MCF 10A (cell line): Measurements from ENCODE around the gene GARIN5A. TPM values are rescaled to one million over a fixed set of nuclear protein-coding genes. Genes with fewer than 3 reads are reported as not detected.

Source experiments
- BruUV-seq: library from RNA; stranded (reverse); fragments of 400-500 nt; replicated peaks from 2 replicates; lab custom pipeline; 2021; lab: Mats Ljungman, UMichigan
- CTCF ChIA-PET: fragments of 300-600 bp; sonication (Branson Sonifier 250); formaldehyde crosslinking; extraction: SDS; loops from one replicate; lab custom pipeline; 2021; ENCODE audit warnings: antibody characterized with exemption, inconsistent platforms; lab: Yijun Ruan, JAX
- POLR2A ChIA-PET: fragments of 300-600, 350-650 bp; sonication (Branson Sonifier 250); formaldehyde crosslinking; extraction: SDS; loops from one replicate; lab custom pipeline; 2020; ENCODE audit warnings: antibody characterized with exemption, inconsistent platforms; lab: Yijun Ruan, JAX
- DNase-seq: peaks from one replicate; pipeline ENCODE4 v3.0.0-alpha.2; 2018; ENCODE audit not compliant: unreplicated experiment
- H3K27ac Mint-ChIP-seq: one replicate; pipeline ENCODE4 v1.8.0; 2022; ENCODE audit warnings: mild to moderate bottlenecking, low read depth, mixed read lengths; ENCODE audit not compliant: unreplicated experiment
- H3K27me3 Mint-ChIP-seq: one replicate; pipeline ENCODE4 v1.8.0; 2022; ENCODE audit warnings: mixed read lengths; ENCODE audit not compliant: insufficient read depth, unreplicated experiment
- H3K36me3 Mint-ChIP-seq: one replicate; pipeline ENCODE4 v1.8.0; 2022; ENCODE audit warnings: mild to moderate bottlenecking, moderate library complexity, mixed read lengths; ENCODE audit not compliant: insufficient read depth, unreplicated experiment
- H3K4me1 Mint-ChIP-seq: one replicate; pipeline ENCODE4 v1.8.0; 2022; ENCODE audit warnings: mixed read lengths; ENCODE audit not compliant: insufficient read depth, unreplicated experiment
- H3K4me3 Mint-ChIP-seq: one replicate; pipeline ENCODE4 v1.8.0; 2022; ENCODE audit warnings: mild to moderate bottlenecking, moderate library complexity, mixed read lengths; ENCODE audit not compliant: unreplicated experiment
- H3K9me3 Mint-ChIP-seq: one replicate; pipeline ENCODE4 v1.8.0; 2022; ENCODE audit warnings: mixed read lengths; ENCODE audit not compliant: unreplicated experiment
- CTCF ChIP-seq: fragments of 200-600 bp; IDR thresholded peaks from one replicate; pipeline ENCODE4 v1.8.0; 2022; ENCODE audit warnings: antibody characterized with exemption, mild to moderate bottlenecking; ENCODE audit not compliant: unreplicated experiment
- intact Hi-C: fragments of 100-400 bp; cut with micrococcal nuclease; formaldehyde crosslinking; loops from 2 replicates; pipeline ENCODE4 v1.14.1; 2022
- total RNA-seq: library from RNA; stranded (reverse); gene quantifications from 2 replicates; pipeline ENCODE4 v1.2.3, GENCODE V29; 2022

The GARIN5A gene
- total RNA-seq, 1 experiment from 2014 or later, result 1.5 TPM

DNA sequence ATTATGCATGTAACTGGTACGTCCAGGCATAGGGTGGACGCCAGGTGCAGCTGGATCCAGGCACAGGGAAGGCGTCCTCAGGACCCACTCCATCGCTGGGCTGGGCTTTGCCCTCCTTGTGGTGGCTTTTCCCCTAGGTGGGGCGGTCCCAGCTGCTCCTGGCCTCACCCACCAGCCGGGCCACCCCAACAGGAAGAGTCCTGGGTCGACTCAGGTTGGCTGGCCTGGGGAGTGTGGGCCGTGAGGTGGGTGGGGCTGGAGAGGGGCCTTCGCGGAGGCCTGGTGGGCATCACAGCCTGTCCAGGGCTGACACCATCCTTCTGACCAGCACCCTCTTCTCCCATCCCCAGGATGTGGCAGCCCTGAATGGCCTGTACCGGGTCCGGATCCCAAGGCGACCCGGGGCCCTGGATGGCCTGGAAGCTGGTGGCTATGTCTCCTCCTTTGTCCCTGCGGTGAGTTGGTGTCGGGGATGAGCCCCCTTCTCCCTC lies 3.2 kb upstream of the GARIN5A start:
- Mint-ChIP-seq H3K36me3 (peaks cover 42% of the 10 kb centered on the region), H3K9me3 (no peaks in the 10 kb centered on the region)
- CTCF ChIA-PET, result interaction anchor here (0.6 to 0.7 kb wide), 6 partner anchors 115 to 638 kb away, joined by 3 to 5 read pairs (median 3); partner anchors contain the start of gene NAPSA

DNA sequence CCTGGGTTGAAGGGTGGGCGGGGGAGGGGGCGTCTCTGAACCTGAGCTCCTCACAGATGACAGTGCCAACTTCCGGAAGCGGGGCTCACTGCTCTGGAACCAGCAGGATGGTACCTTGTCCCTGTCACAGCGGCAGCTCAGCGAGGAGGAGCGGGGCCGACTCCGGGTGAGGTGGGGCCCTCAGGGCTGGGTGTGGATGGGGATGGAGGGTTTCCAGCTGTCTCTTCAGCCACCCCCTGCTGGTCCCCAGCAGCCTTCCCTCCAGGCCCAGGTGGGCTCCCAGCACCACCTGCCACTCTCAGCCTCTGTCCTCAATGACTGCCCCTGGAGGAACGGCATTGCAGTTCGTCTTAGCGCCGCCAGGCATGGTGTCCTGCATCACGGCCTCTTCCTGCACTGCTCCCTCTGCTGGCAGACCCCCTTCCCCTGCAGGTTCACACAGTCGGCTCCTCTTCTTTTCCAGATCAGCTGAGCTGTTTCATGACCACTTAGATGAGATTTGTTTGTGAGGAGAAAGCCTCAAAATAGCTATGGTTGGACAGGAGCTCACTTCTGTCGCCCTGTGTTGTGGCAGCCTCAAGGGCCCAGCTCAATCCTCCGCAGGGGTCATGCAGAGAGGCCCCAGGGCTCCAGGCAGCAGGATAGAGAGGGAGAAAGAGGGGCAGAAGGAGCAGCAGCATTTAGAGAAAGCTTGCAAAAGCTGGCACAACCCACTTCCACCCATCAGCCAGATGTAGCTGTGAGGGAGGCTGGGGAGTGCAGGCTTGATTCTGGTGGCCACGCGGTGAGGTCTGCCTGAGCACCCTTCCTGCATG lies 2.5 kb upstream of the GARIN5A start:
- no peak for DNase-seq

More for the DNA sequence above, 3.2 kb upstream of the GARIN5A start:
- H3K27me3 Mint-ChIP-seq, result no peaks in the 10 kb centered on the region
- intact Hi-C loops, result no loop called here
- H3K27ac Mint-ChIP-seq, result no peak overlapping the region
- no peak for DNase-seq
- POLR2A ChIA-PET, result interaction anchor here (1.8 kb wide), 1 partner anchor 31 kb away, joined by 4 read pairs; the partner anchor contains the start of gene JOSD2
- TF ChIP-seq CTCF, result no peak
- no peak overlapping the region for H3K4me3 Mint-ChIP-seq
- BruUV-seq, result no TSS peak
- H3K4me1 Mint-ChIP-seq, result peaks cover 13% of the 10 kb centered on the region

DNA sequence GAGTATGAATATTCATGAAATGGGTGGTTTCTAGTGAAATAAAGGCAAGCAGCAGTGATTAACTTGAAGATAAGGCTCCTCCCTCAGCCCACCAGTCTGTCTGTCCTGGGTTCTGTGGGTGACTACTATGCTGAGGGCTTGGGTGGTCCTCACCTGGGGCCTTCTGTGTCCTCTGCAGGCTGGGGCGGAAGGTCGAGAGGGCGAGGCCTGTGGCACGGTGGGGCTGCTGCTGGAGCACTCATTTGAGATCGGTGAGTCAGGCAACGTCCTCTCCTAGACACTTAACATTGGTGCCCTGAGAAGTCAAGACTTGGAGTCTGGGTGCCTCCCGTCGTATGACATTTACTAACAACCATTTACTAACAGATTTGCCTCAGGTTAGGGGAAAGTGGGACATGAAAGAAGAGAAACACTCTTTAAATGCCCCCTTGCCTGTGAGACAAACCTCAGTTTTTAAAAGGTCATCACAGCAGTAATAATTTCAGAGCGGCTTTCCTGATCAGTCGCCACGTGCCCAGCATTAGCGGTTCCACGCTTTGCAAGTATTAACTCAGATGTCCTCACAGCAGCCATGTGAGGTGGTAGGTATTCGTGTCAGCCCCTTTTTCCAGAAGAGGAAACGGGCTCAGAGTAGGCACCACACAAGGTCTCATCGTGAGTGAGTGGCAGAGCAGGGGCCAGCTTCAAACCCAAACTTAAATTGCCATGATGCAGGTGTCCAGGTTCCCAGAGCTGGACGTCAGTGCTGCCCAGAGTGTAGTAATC lies 1.3 kb upstream of the GARIN5A start:
- intact Hi-C loops, result no loop called here

More for the DNA sequence above, 2.5 kb upstream of the GARIN5A start:
- H3K36me3 Mint-ChIP-seq, result peaks cover 37% of the 10 kb centered on the region
- H3K27me3 Mint-ChIP-seq, result no peaks in the 10 kb centered on the region
- no peak overlapping the region for H3K27ac Mint-ChIP-seq
- H3K9me3 Mint-ChIP-seq, result no peaks in the 10 kb centered on the region
- H3K4me1 Mint-ChIP-seq, result peaks cover 13% of the 10 kb centered on the region
- no peak overlapping the region for H3K4me3 Mint-ChIP-seq
- no TSS peak for BruUV-seq
- intact Hi-C loops, result no loop called here
- no peak for TF ChIP-seq CTCF
- ChIA-PET CTCF (interaction anchor here (0.6 to 1.3 kb wide), 9 partner anchors 18 to 638 kb away, joined by 3 to 6 read pairs (median 3); partner anchors contain the start of gene NAPSA), POLR2A (interaction anchor here (1.8 kb wide), 1 partner anchor 32 kb away, joined by 4 read pairs; the partner anchor contains the start of gene JOSD2)

More for the DNA sequence above, 1.3 kb upstream of the GARIN5A start:
- Mint-ChIP-seq H3K36me3 (peaks cover 37% of the 10 kb centered on the region), H3K27me3 (no peaks in the 10 kb centered on the region), H3K9me3 (no peaks in the 10 kb centered on the region), H3K4me1 (peaks cover 13% of the 10 kb centered on the region), H3K27ac (peak overlapping the region; percentile 13), H3K4me3 (peak overlapping the region; percentile 99)
- ChIA-PET POLR2A (no interaction called here), CTCF (interaction anchor here (0.6 to 1.3 kb wide), 4 partner anchors 17 to 109 kb away, joined by 3 to 6 read pairs (median 4); partner anchors contain the start of gene MYBPC2)
- no TSS peak for BruUV-seq
- TF ChIP-seq CTCF, result no peak
- no peak for DNase-seq
